Activated CD8-positive, alpha-beta memory T cell treated with anti-CD3 and anti-CD28 coated beads, Interleukin-2, amount 10 ng/mL, durations not matched to agents 7 days and 5 days (primary cell): ENCODE results near the gene SYT15B. TPM values are rescaled to one million over a fixed set of nuclear protein-coding genes. Genes with fewer than 3 reads are reported as not detected.
"Not testable (repeated sequence)": the region's sequence is repeated elsewhere in the genome, so short reads cannot be mapped to it uniquely, and the experiment has no call there.

ENCODE experiments used
- ATAC-seq: fragments of 150-1000 bp; cut with Tn5 transposase; one replicate; pipeline ENCODE4 v1.10.0; 2021; ENCODE audit warnings: moderate library complexity
- CTCF ChIA-PET: fragments of 350-600 bp; sonication (Branson Sonifier 250); formaldehyde crosslinking; loops from one replicate; lab custom pipeline; 2021; ENCODE audit warnings: antibody characterized with exemption; lab: Charles Lee
- DNase-seq: peaks from one replicate; pipeline ENCODE4 v3.0.0-alpha.2; 2020
- H3K27ac Mint-ChIP-seq: one replicate; pipeline ENCODE4 v1.8.0; 2021; ENCODE audit warnings: mild to moderate bottlenecking, mixed read lengths
- H3K27me3 Mint-ChIP-seq: one replicate; pipeline ENCODE4 v1.8.0; 2021; ENCODE audit warnings: mixed read lengths
- H3K36me3 Mint-ChIP-seq: one replicate; pipeline ENCODE4 v1.8.0; 2021; ENCODE audit warnings: mild to moderate bottlenecking, mixed read lengths
- H3K4me1 Mint-ChIP-seq: one replicate; pipeline ENCODE4 v1.8.0; 2021; ENCODE audit warnings: mixed read lengths
- H3K4me3 Mint-ChIP-seq: one replicate; pipeline ENCODE4 v1.8.0; 2021; ENCODE audit warnings: mild to moderate bottlenecking, moderate library complexity, mixed read lengths
- H3K9me3 Mint-ChIP-seq: one replicate; pipeline ENCODE4 v1.8.0; 2022; ENCODE audit warnings: low read depth, mixed read lengths
- total RNA-seq, 2 experiments: library from RNA; stranded (reverse); gene quantifications; one replicate each; pipeline ENCODE4 v1.2.3, GENCODE V29; 2021

Gene SYT15B
- total RNA-seq, 2 experiments from 2014 or later: 0.26 to 0.58 TPM

- H3K27me3 Mint-ChIP-seq, CTCF ChIA-PET, DNase-seq, H3K27ac Mint-ChIP-seq, ATAC-seq, H3K4me1 Mint-ChIP-seq, H3K9me3 Mint-ChIP-seq, H3K4me3 Mint-ChIP-seq, H3K36me3 Mint-ChIP-seq: not testable (repeated sequence)
These were observed 11.6 kb downstream of the SYT15B start for GRCh38 chr10:47751821-47752220.

GRCh38 chr10:47750360-47750759, 13.0 kb downstream of the SYT15B start:
- H3K27me3 Mint-ChIP-seq, H3K9me3 Mint-ChIP-seq, H3K4me3 Mint-ChIP-seq, H3K4me1 Mint-ChIP-seq, DNase-seq, H3K27ac Mint-ChIP-seq, CTCF ChIA-PET, H3K36me3 Mint-ChIP-seq, ATAC-seq: not testable (repeated sequence)

GRCh38 chr10:47746780-47747376, 16.5 kb downstream of the SYT15B start:
- H3K36me3 Mint-ChIP-seq, H3K9me3 Mint-ChIP-seq, H3K27ac Mint-ChIP-seq, H3K4me1 Mint-ChIP-seq, H3K27me3 Mint-ChIP-seq, CTCF ChIA-PET, H3K4me3 Mint-ChIP-seq, DNase-seq, ATAC-seq: not testable (repeated sequence)

- ATAC-seq, H3K27me3 Mint-ChIP-seq, H3K36me3 Mint-ChIP-seq, H3K9me3 Mint-ChIP-seq, H3K4me3 Mint-ChIP-seq, CTCF ChIA-PET, DNase-seq, H3K4me1 Mint-ChIP-seq, H3K27ac Mint-ChIP-seq: not testable (repeated sequence)
These were observed 18.5 kb downstream of the SYT15B start for GRCh38 chr10:47744881-47745280.

- H3K27me3 Mint-ChIP-seq, CTCF ChIA-PET, H3K27ac Mint-ChIP-seq, H3K9me3 Mint-ChIP-seq, H3K36me3 Mint-ChIP-seq, H3K4me1 Mint-ChIP-seq: not testable (repeated sequence)
- ATAC-seq: peak; percentile 90
- peak overlapping the region; percentile 22 for H3K4me3 Mint-ChIP-seq
- peak; percentile 42 for DNase-seq
These were observed 19.5 kb downstream of the SYT15B start for GRCh38 chr10:47743611-47744550.

- CTCF ChIA-PET, H3K27ac Mint-ChIP-seq, H3K36me3 Mint-ChIP-seq, H3K4me3 Mint-ChIP-seq, H3K4me1 Mint-ChIP-seq, H3K9me3 Mint-ChIP-seq, H3K27me3 Mint-ChIP-seq: not testable (repeated sequence)
- DNase-seq (peak; percentile 49), ATAC-seq (peak; percentile 83)
These were observed 22.5 kb downstream of the SYT15B start for GRCh38 chr10:47740868-47741267.

GRCh38 chr10:47730911-47731310, 32.5 kb downstream of the SYT15B start:
- H3K27me3 Mint-ChIP-seq, DNase-seq, H3K36me3 Mint-ChIP-seq, ATAC-seq, H3K27ac Mint-ChIP-seq, H3K4me1 Mint-ChIP-seq, H3K4me3 Mint-ChIP-seq, H3K9me3 Mint-ChIP-seq, CTCF ChIA-PET: not testable (repeated sequence)

GRCh38 chr10:47725740-47726139, 37.7 kb downstream of the SYT15B start:
- H3K4me1 Mint-ChIP-seq, DNase-seq, H3K9me3 Mint-ChIP-seq, H3K4me3 Mint-ChIP-seq, CTCF ChIA-PET, H3K27me3 Mint-ChIP-seq, ATAC-seq, H3K36me3 Mint-ChIP-seq, H3K27ac Mint-ChIP-seq: not testable (repeated sequence)

- H3K9me3 Mint-ChIP-seq, H3K4me1 Mint-ChIP-seq, H3K4me3 Mint-ChIP-seq, CTCF ChIA-PET, H3K27me3 Mint-ChIP-seq, H3K27ac Mint-ChIP-seq, DNase-seq, ATAC-seq, H3K36me3 Mint-ChIP-seq: not testable (repeated sequence)
These were observed 38.3 kb downstream of the SYT15B start for GRCh38 chr10:47725047-47725446.

GRCh38 chr10:47724119-47724518, 39.3 kb downstream of the SYT15B start:
- DNase-seq, H3K9me3 Mint-ChIP-seq, CTCF ChIA-PET, H3K27ac Mint-ChIP-seq, ATAC-seq, H3K4me3 Mint-ChIP-seq, H3K36me3 Mint-ChIP-seq, H3K4me1 Mint-ChIP-seq, H3K27me3 Mint-ChIP-seq: not testable (repeated sequence)

- H3K36me3 Mint-ChIP-seq, ATAC-seq, H3K27ac Mint-ChIP-seq, H3K9me3 Mint-ChIP-seq, CTCF ChIA-PET, H3K4me1 Mint-ChIP-seq, DNase-seq, H3K27me3 Mint-ChIP-seq, H3K4me3 Mint-ChIP-seq: not testable (repeated sequence)
These were observed 40.0 kb downstream of the SYT15B start for GRCh38 chr10:47723362-47723761.

GRCh38 chr10:47717011-47717769, 46.2 kb downstream of the SYT15B start:
- H3K27me3 Mint-ChIP-seq, H3K36me3 Mint-ChIP-seq, DNase-seq, ATAC-seq, H3K4me3 Mint-ChIP-seq, H3K27ac Mint-ChIP-seq, H3K4me1 Mint-ChIP-seq, H3K9me3 Mint-ChIP-seq, CTCF ChIA-PET: not testable (repeated sequence)
